SK-N-SH (cell line): Measurements from ENCODE around the gene ZFAND4. TPM values are rescaled to one million over a fixed set of nuclear protein-coding genes. Genes with fewer than 3 reads are reported as not detected.

ENCODE experiments used
- CTCF ChIA-PET: fragments of 300-600, 350-600 bp; formaldehyde crosslinking; extraction: SDS; loops from one replicate; lab custom pipeline; 2021; lab: Yijun Ruan, JAX
- POLR2A ChIA-PET: fragments of 350-600 bp; sonication (Branson Sonifier 250); formaldehyde crosslinking; extraction: SDS; loops from one replicate; lab custom pipeline; 2020; ENCODE audit warnings: antibody characterized with exemption, inconsistent platforms; lab: Yijun Ruan, JAX
- DNase-seq: peaks from one replicate; pipeline ENCODE4 v3.0.0; 2012
- H2AFZ ChIP-seq: fragments of 200-600 bp; sonication (generic); 2 replicates; pipeline ENCODE4 v1.8.1; 2016; ENCODE audit warnings: antibody characterized with exemption, mild to moderate bottlenecking, low read depth
- H3F3A ChIP-seq: fragments of 200-600 bp; sonication (generic); replicated peaks from 2 replicates; pipeline ENCODE3; 2016; ENCODE audit warnings: antibody characterized with exemption, mild to moderate bottlenecking; ENCODE audit not compliant: insufficient read depth
- H3K27ac ChIP-seq, 2 experiments: fragments of 200-500 bp in 1 of 2; fragments of 200-600 bp in 1 of 2; sonication (Bioruptor generic) in 1 of 2; sonication (generic), shearing (Covaris generic) in 1 of 2; 2 replicates each; pipeline versions ENCODE4 v1.5.1 to v1.6.1; 2014 to 2016; ENCODE audit warnings: low read depth in 2 of 2, inconsistent platforms in 1 of 2, low read length in 1 of 2, mild to moderate bottlenecking in 1 of 2, mixed read lengths in 1 of 2
- H3K27me3 ChIP-seq: fragments of 200-600 bp; sonication (generic), shearing (Covaris generic); 2 replicates; pipeline ENCODE4 v1.6.1; 2016; ENCODE audit warnings: mixed run types; ENCODE audit not compliant: insufficient read depth
- H3K36me3 ChIP-seq, 2 experiments: fragments of 200-500 bp in 1 of 2; fragments of 200-600 bp in 1 of 2; sonication (Bioruptor generic) in 1 of 2; sonication (generic) in 1 of 2; replicated peaks in 1 of 2; 2 replicates each; pipeline versions ENCODE3 to v1.5.1; 2014 to 2016; ENCODE audit warnings: low read length in 1 of 2, mild to moderate bottlenecking in 1 of 2; ENCODE audit not compliant: insufficient read depth in 2 of 2, control insufficient read depth in 1 of 2
- H3K4me1 ChIP-seq, 2 experiments: fragments of 200-500 bp in 1 of 2; fragments of 200-600 bp in 1 of 2; sonication (Bioruptor generic) in 1 of 2; sonication (generic), shearing (Covaris generic) in 1 of 2; 2 replicates each; pipeline versions ENCODE4 v1.5.1 to v1.6.1; 2014 to 2016; ENCODE audit warnings: low read depth in 1 of 2, low read length in 1 of 2, mixed run types in 1 of 2; ENCODE audit not compliant: insufficient read depth in 2 of 2, control insufficient read depth in 1 of 2
- H3K4me2 ChIP-seq: fragments of 200-600 bp; sonication (generic), shearing (Covaris generic); 2 replicates; pipeline ENCODE4 v1.6.1; 2017; ENCODE audit warnings: mixed run types
- H3K4me3 ChIP-seq, 2 experiments: fragments of 200-500 bp in 1 of 2; fragments of 200-600 bp in 1 of 2; sonication (Bioruptor generic) in 1 of 2; sonication (generic), shearing (Covaris generic) in 1 of 2; 2 replicates each; pipeline versions ENCODE4 v1.5.1 to v1.8.1; 2014 to 2016; ENCODE audit warnings: low read depth in 2 of 2, inconsistent platforms in 1 of 2, low read length in 1 of 2, mild to moderate bottlenecking in 1 of 2, mixed read lengths in 1 of 2, moderate library complexity in 1 of 2
- H3K79me2 ChIP-seq: fragments of 200-600 bp; sonication (generic); 2 replicates; pipeline ENCODE4 v1.8.1; 2017; ENCODE audit warnings: mild to moderate bottlenecking; ENCODE audit not compliant: insufficient read depth
- H3K9ac ChIP-seq: fragments of 200-600 bp; sonication (generic); 2 replicates; pipeline ENCODE4 v1.6.1; 2017; ENCODE audit warnings: mixed run types
- H3K9me2 ChIP-seq: fragments of 200-600 bp; sonication (generic); 2 replicates; pipeline ENCODE4 v1.6.1; 2017; ENCODE audit warnings: mixed run types
- H3K9me3 ChIP-seq: fragments of 200-600 bp; sonication (generic); 2 replicates; pipeline ENCODE4 v1.6.1; 2017; ENCODE audit warnings: mixed run types, mild to moderate bottlenecking, moderate library complexity
- H4K20me1 ChIP-seq: fragments of 200-600 bp; sonication (generic); 2 replicates; pipeline ENCODE4 v1.6.1; 2017; ENCODE audit warnings: mild to moderate bottlenecking, mixed run types; ENCODE audit not compliant: insufficient read depth
- CHD2 ChIP-seq: fragments of 150-350 bp; IDR thresholded peaks from 2 replicates; pipeline ENCODE4 v1.6.1; 2018; ENCODE audit warnings: low read length; ENCODE audit not compliant: partially characterized antibody
- ELF1 ChIP-seq: IDR thresholded peaks from 2 replicates; pipeline ENCODE4 v1.4.0; 2012
- EP300 ChIP-seq, 2 experiments: IDR thresholded peaks; 2 replicates each; pipeline versions ENCODE4 v1.4.0 to v1.6.1; 2012; ENCODE audit warnings: borderline replicate concordance in 1 of 2, low read depth in 1 of 2, low read length in 1 of 2
- EZH2phosphoT487 ChIP-seq: fragments of 200-600 bp; sonication (generic); IDR thresholded peaks from 2 replicates; pipeline ENCODE4 v1.6.1; 2017; ENCODE audit warnings: low read depth, mixed run types, mild to moderate bottlenecking, antibody characterized with exemption, moderate library complexity, borderline replicate concordance
- FOSL2 ChIP-seq: IDR thresholded peaks from 2 replicates; pipeline ENCODE4 v1.4.0; 2012; ENCODE audit warnings: low read depth, mild to moderate bottlenecking, moderate library complexity, borderline replicate concordance
- FOXM1 ChIP-seq: IDR thresholded peaks from 2 replicates; pipeline ENCODE4 v1.4.0; 2012; ENCODE audit warnings: low read depth, mild to moderate bottlenecking
- GABPA ChIP-seq: IDR thresholded peaks from 2 replicates; pipeline ENCODE4 v1.4.0; 2012; ENCODE audit warnings: low read depth, mild to moderate bottlenecking
- IRF3 ChIP-seq: fragments of 150-350 bp; IDR thresholded peaks from 2 replicates; pipeline ENCODE4 v1.6.1; 2016; ENCODE audit warnings: mild to moderate bottlenecking, low read depth, low read length
- JUND ChIP-seq: IDR thresholded peaks from 2 replicates; pipeline ENCODE4 v1.4.0; 2012
- MAX ChIP-seq: IDR thresholded peaks from 2 replicates; pipeline ENCODE4 v1.4.0; 2012; ENCODE audit warnings: low read depth
- MXI1 ChIP-seq: IDR thresholded peaks from 2 replicates; pipeline ENCODE4 v1.6.1; 2012; ENCODE audit warnings: mild to moderate bottlenecking, low read depth, low read length, improper control_type of control experiment
- NFIC ChIP-seq: IDR thresholded peaks from 2 replicates; pipeline ENCODE4 v1.4.0; 2012; ENCODE audit warnings: borderline replicate concordance
- NRF1 ChIP-seq: IDR thresholded peaks from 2 replicates; pipeline ENCODE4 v1.6.1; 2012; ENCODE audit warnings: low read depth, mild to moderate bottlenecking, low read length
- PBX3 ChIP-seq: IDR thresholded peaks from 2 replicates; pipeline ENCODE4; 2012
- POLR2AphosphoS5 ChIP-seq: IDR thresholded peaks from 2 replicates; pipeline ENCODE4 v1.6.1; 2012; ENCODE audit warnings: low read depth, low read length
- RCOR1 ChIP-seq: fragments of 150-350 bp; IDR thresholded peaks from 2 replicates; pipeline ENCODE4 v1.6.1; 2017; ENCODE audit warnings: antibody characterized with exemption, low read length
- REST ChIP-seq: IDR thresholded peaks from 2 replicates; pipeline ENCODE4 v1.6.1; 2012; ENCODE audit warnings: mild to moderate bottlenecking, low read depth, low read length, moderate library complexity
- RXRA ChIP-seq: IDR thresholded peaks from 2 replicates; pipeline ENCODE4 v1.4.0; 2012; ENCODE audit warnings: low read depth, mild to moderate bottlenecking, borderline replicate concordance
- SMC3 ChIP-seq: IDR thresholded peaks from 2 replicates; pipeline ENCODE4 v1.6.1; 2012; ENCODE audit warnings: low read depth, low read length, improper control_type of control experiment
- YY1 ChIP-seq: IDR thresholded peaks from 2 replicates; pipeline ENCODE4 v1.4.0; 2012; ENCODE audit warnings: low read depth, mild to moderate bottlenecking
- WGBS: methylation state at CpG from one replicate; pipeline ENCODE4 v1.1.6; 2017; ENCODE audit warnings: low lambda C conversion rate; 5-methylcytosine and 5-hydroxymethylcytosine counted together
- polyA plus RNA-seq, 3 experiments: library from polyadenylated mRNA; depleted of rRNA; stranded (reverse); fragments of >200 nt; gene quantifications; 2 replicates each; pipeline ENCODE4 v1.2.3, GENCODE V29; 2012

The ZFAND4 gene
- polyA plus RNA-seq, 1 of the 3 experiments (the other 2 are of a cell fraction), result 2.0 TPM

GRCh38 chr10:45602836-45603235 lies 69.7 kb downstream of the ZFAND4 start:
- H3K27ac ChIP-seq, result no peak overlapping the region
- whole genome bisulfite sequencing, result 82% methylated on average over 4 of the region's 4 CpGs
- H3K4me2 ChIP-seq, result no peak overlapping the region
- H3K9me2 ChIP-seq, result no peaks in the 10 kb centered on the region
- no peaks in the 10 kb centered on the region for H3K27me3 ChIP-seq
- H3K79me2 ChIP-seq, result no peaks in the 10 kb centered on the region
- H3K9me3 ChIP-seq, result no peaks in the 10 kb centered on the region
- TF ChIP-seq MAX (no peak), IRF3 (no peak), RCOR1 (no peak), NFIC (no peak), GABPA (no peak), ELF1 (no peak), FOSL2 (no peak), EP300 (IDR thresholded peaks at IDR 0.05; ENCODE audit: borderline replicate concordance in 1 of 2, low read depth in 1 of 2, low read length in 1 of 2) (no peak), POLR2AphosphoS5 (no peak), PBX3 (no peak), JUND (no peak)
- no peaks in the 10 kb centered on the region for H3F3A ChIP-seq
- H3K36me3 ChIP-seq, result no peaks in the 10 kb centered on the region
- CTCF ChIA-PET, result interaction anchor here (0.6 kb wide), 1 partner anchor 21 kb away, joined by 3 read pairs; no protein-coding TSS in a partner anchor
- no peak for DNase-seq
- H3K4me3 ChIP-seq, result no peak overlapping the region
- no peaks in the 10 kb centered on the region for H3K4me1 ChIP-seq
- POLR2A ChIA-PET, result no interaction called here
- H4K20me1 ChIP-seq, result no peaks in the 10 kb centered on the region
- H3K9ac ChIP-seq, result no peak overlapping the region
- H2AFZ ChIP-seq, result no peak overlapping the region

GRCh38 chr10:45602082-45602730 lies 70.4 kb downstream of the ZFAND4 start:
- CTCF ChIA-PET, result no interaction called here

More at GRCh38 chr10:45602082-45602730, 70.4 kb downstream of the ZFAND4 start:
- WGBS, result 89% methylated on average over 3 of the region's 3 CpGs
- no peaks in the 10 kb centered on the region for H3K27me3 ChIP-seq
- no peak for TF ChIP-seq NRF1
- no peak for TF ChIP-seq CHD2
- TF ChIP-seq FOXM1, result no peak
- no peak for TF ChIP-seq SMC3
- no peak for TF ChIP-seq MXI1
- no peak for TF ChIP-seq EZH2phosphoT487
- TF ChIP-seq RXRA, result no peak
- no peak for TF ChIP-seq PBX3
- no peak for TF ChIP-seq YY1
- TF ChIP-seq RCOR1, result no peak
- no peak for TF ChIP-seq REST
- H3K9me2 ChIP-seq, result no peaks in the 10 kb centered on the region
- H3K9me3 ChIP-seq, result no peaks in the 10 kb centered on the region
- H3K27ac ChIP-seq, result no peak overlapping the region
- no peaks in the 10 kb centered on the region for H4K20me1 ChIP-seq
- DNase-seq, result no peak
- H3K36me3 ChIP-seq, result no peaks in the 10 kb centered on the region
- H3K4me3 ChIP-seq, result no peak overlapping the region
- H3K9ac ChIP-seq, result no peak overlapping the region
- H3K4me2 ChIP-seq, result no peak overlapping the region
- POLR2A ChIA-PET, result no interaction called here
- no peak overlapping the region for H2AFZ ChIP-seq
- no peaks in the 10 kb centered on the region for H3F3A ChIP-seq
- H3K79me2 ChIP-seq, result no peaks in the 10 kb centered on the region
- no peaks in the 10 kb centered on the region for H3K4me1 ChIP-seq
